ENCODE results near the gene SMIM20. TPM values are rescaled to one million over a fixed set of nuclear protein-coding genes. Genes with fewer than 3 reads are reported as not detected.

SMIM20 gene
- total RNA-seq, 6 experiments from 2014 or later: 18.9 to 26.7 (median 22.0) TPM

DNA sequence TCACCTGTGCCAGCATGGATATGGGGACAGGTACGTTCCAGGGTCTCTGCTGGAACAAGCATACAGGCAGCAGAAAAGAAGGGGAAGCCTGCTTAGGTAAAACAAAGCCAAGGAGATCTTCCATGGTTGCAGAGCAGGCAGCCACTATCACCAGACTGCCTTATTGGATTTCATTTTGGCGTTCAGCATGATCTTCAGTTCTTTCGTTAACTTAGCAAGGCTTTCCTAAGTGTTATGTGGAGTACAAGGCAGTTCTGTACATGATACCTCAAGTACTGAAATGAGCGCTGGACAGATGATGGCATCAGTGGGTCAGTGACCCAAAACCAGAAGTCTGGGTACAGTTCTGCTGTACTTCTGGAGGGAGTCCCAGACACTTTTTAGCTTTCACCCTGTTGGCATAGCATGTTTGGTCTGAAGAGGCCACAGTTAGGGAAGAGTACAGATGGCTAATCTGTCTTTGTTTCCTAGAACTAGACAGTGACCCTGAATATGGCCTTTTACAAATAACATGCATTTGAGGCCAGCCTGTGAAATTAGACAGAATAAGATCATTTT lies 8.9 kb downstream of the SMIM20 start:
- Mint-ChIP-seq H3K4me3 (no peak overlapping the region), H3K4me1 (ENCODE audit: low read depth) (no peaks in the 10 kb centered on the region; the same call in 1 of the 2 replicates), H3K9me3 (no peaks in the 10 kb centered on the region), H3K36me3 (ENCODE audit: low read depth) (no peaks in the 10 kb centered on the region), H3K27ac (no peak overlapping the region), H3K27me3 (ENCODE audit: insufficient read depth) (no peaks in the 10 kb centered on the region)
- DNase-seq: no peak
- TF ChIP-seq, protein P1, sequence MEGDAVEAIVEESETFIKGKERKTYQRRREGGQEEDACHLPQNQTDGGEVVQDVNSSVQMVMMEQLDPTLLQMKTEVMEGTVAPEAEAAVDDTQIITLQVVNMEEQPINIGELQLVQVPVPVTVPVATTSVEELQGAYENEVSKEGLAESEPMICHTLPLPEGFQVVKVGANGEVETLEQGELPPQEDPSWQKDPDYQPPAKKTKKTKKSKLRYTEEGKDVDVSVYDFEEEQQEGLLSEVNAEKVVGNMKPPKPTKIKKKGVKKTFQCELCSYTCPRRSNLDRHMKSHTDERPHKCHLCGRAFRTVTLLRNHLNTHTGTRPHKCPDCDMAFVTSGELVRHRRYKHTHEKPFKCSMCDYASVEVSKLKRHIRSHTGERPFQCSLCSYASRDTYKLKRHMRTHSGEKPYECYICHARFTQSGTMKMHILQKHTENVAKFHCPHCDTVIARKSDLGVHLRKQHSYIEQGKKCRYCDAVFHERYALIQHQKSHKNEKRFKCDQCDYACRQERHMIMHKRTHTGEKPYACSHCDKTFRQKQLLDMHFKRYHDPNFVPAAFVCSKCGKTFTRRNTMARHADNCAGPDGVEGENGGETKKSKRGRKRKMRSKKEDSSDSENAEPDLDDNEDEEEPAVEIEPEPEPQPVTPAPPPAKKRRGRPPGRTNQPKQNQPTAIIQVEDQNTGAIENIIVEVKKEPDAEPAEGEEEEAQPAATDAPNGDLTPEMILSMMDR (IDR thresholded peaks at IDR 0.05): no peak

DNA sequence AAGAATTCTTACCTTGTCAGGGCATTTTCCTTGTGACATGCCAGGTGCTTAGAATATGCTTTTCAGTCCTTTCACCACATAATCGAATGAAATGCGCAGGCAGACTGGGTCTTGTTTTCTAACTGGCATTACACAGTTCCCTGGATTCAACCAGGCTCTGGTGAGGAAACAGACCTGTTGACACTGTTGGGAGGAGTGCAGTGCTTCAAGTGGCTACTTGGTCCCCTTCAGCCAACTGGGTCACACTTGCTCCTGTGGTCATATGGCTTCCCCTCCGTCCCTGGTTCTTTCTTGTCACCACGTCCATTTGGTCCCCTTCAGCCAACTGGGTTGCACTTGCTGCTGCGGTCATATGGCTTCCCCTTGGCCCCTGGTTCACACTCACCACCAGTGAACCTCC lies 9.7 kb downstream of the SMIM20 start:
- peaks cover 8% of the 10 kb centered on the region for H3K4me1 Mint-ChIP-seq (ENCODE audit: low read depth)

DNA sequence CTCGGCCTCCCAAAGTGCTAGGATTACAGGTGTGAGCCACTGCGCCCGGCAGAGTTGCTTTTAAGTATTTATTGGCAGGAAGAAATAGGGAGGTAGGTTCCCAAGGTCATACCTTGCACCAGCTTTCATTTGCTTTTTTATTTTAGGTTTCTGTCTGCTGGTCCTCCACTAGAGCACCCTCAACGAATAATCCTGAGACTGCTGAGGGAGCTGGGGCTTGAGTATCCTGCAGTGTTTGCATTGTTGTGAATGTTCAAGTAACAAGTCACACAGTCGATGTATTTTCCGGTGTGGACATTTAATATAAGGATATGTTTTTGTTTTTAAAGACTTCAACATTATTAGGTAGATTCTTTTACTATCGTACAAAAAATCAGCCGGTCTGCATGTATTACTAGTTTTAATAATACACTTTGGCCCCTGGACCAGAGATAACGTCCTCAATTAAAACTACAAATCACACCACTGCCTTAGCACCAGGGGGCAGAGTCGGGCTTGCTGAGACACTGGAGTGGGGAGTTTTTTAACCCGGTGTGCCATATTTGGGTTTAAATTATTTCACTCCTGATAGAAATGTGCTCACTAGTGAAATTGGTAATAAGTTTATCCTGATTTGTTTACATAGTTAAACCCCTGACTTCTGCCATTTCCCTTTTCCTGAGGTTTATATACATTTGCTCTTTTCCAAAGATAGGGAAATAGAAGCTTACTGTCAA lies 11.6 kb downstream of the SMIM20 start:
- Mint-ChIP-seq H3K4me1 (ENCODE audit: low read depth) (peaks cover 19% of the 10 kb centered on the region), H3K36me3 (ENCODE audit: low read depth) (peaks cover 9% of the 10 kb centered on the region; the same call in 1 of the 2 replicates), H3K27ac (no peak overlapping the region), H3K9me3 (no peaks in the 10 kb centered on the region), H3K27me3 (ENCODE audit: insufficient read depth) (no peaks in the 10 kb centered on the region; the same call in 1 of the 2 replicates), H3K4me3 (no peak overlapping the region)
- DNase-seq: peak; percentile 37
- TF ChIP-seq, protein P1 (IDR thresholded peaks at IDR 0.05): peak; percentile 80

More for the DNA sequence above, 9.7 kb downstream of the SMIM20 start:
- Mint-ChIP-seq H3K36me3 (ENCODE audit: low read depth) (no peaks in the 10 kb centered on the region), H3K27ac (no peak overlapping the region), H3K4me3 (no peak overlapping the region), H3K27me3 (ENCODE audit: insufficient read depth) (no peaks in the 10 kb centered on the region; the same call in 1 of the 2 replicates), H3K9me3 (no peaks in the 10 kb centered on the region)
- TF ChIP-seq, protein P1 (IDR thresholded peaks at IDR 0.05): no peak
- DNase-seq: no peak

DNA sequence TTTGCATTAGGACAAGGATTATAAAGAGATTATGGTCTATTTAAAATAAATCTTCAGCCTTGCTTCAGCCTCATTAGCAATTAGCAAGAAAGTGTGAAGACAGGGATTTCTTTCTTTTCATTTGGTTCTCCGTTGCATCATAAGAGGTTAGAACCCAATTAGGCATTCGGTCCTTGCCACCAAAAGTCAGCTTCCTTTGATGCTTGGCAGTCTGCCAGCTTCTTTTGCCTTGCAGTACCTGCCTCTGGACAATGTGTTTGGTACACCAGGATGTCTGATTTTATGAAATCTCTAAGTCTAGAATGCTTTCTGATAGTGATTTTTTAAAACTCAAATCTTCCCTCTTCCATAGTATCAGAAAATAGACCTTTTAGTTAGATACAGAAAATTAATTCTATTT lies 12.4 kb downstream of the SMIM20 start:
- H3K27ac Mint-ChIP-seq: no peak overlapping the region
- no peak overlapping the region for H3K4me3 Mint-ChIP-seq
- peaks cover 19% of the 10 kb centered on the region for H3K4me1 Mint-ChIP-seq (ENCODE audit: low read depth)
- H3K27me3 Mint-ChIP-seq (ENCODE audit: insufficient read depth): no peaks in the 10 kb centered on the region; the same call in 1 of the 2 replicates
- DNase-seq: no peak
- H3K36me3 Mint-ChIP-seq (ENCODE audit: low read depth): peaks cover 9% of the 10 kb centered on the region; the same call in 1 of the 2 replicates
- H3K9me3 Mint-ChIP-seq: no peaks in the 10 kb centered on the region
- TF ChIP-seq, protein P1 (IDR thresholded peaks at IDR 0.05): no peak

DNA sequence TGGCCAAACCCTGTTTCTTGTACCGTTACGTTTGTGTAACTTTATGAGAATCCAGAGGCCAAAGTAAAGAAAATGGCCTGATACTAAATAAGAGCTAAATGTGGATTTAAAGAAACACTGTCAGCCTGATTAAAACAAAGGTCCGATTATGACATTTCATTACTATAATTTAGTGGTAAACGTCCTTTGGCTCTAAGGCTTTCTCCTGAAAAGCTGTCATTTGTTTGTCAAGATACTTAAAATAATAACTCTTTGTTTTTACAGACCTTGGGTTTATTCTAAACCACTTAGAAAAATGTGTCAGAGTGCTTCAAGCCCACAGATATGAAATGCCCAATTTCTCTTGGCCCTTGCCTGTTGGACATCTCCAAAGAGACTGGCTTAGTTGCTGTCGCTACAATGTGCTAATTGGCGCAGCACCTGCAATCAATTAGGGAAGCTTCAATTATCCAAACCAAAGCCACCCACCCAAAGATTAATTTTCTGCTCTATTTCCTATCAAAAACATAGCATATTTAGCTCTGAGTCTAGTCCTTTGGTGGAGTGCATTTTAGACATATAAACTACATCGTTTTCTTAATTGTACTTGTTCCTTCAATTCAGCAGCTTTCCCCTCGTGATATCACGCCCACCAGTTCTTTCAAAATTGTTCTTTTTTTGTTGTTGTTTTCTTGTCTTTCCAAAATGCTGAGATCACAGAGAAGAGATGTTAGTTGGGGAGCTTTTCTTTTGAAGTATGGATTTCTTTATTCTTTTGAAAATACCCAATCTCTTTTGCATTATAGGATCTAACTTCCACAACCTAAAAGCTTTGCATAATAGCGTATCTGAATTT lies 13.6 kb downstream of the SMIM20 start:
- no peak for DNase-seq
- TF ChIP-seq, protein P1 (IDR thresholded peaks at IDR 0.05): no peak
- H3K4me1 Mint-ChIP-seq (ENCODE audit: low read depth): peaks cover 19% of the 10 kb centered on the region
- no peak overlapping the region for H3K4me3 Mint-ChIP-seq
- no peak overlapping the region for H3K27ac Mint-ChIP-seq
- H3K9me3 Mint-ChIP-seq: no peaks in the 10 kb centered on the region
- H3K36me3 Mint-ChIP-seq (ENCODE audit: low read depth): peaks cover 9% of the 10 kb centered on the region; the same call in 1 of the 2 replicates
- H3K27me3 Mint-ChIP-seq (ENCODE audit: insufficient read depth): no peaks in the 10 kb centered on the region; the same call in 1 of the 2 replicates
